AG04449 (cell line): ENCODE results near the gene STK11.

Source experiments
- CTCF ChIA-PET: fragments of 350-600 bp; formaldehyde crosslinking; extraction: SDS; loops from one replicate; lab custom pipeline; 2021; ENCODE audit warnings: antibody characterized with exemption; lab: Yijun Ruan, JAX
- POLR2A ChIA-PET: fragments of 400-600, 350-600 bp; formaldehyde crosslinking; extraction: SDS; loops from one replicate; lab custom pipeline; 2020; ENCODE audit warnings: antibody characterized with exemption, inconsistent platforms; lab: Yijun Ruan, JAX
- DNase-seq: peaks from one replicate; pipeline ENCODE4 v3.0.0-alpha.2; 2010; ENCODE audit warnings: low read depth, low spot score
- H3K4me3 ChIP-seq: 2 replicates; pipeline ENCODE4 v1.5.1; 2011; ENCODE audit warnings: low read depth, mild to moderate bottlenecking, control low read depth, low read length
- CTCF ChIP-seq: IDR thresholded peaks from one replicate; pipeline ENCODE4 v1.5.1; 2011; ENCODE audit warnings: mild to moderate bottlenecking, moderate library complexity, low read length, control low read depth, inconsistent platforms; ENCODE audit not compliant: insufficient read depth; ENCODE audit errors: missing control alignments

Gene STK11

GRCh38 chr19:1159864-1160595 is 45.5 kb upstream of the STK11 start:
- no peak for TF ChIP-seq CTCF
- ChIA-PET POLR2A (no interaction called here), CTCF (no interaction called here)
- DNase-seq, result no peak
- no peak overlapping the region for H3K4me3 ChIP-seq

- ChIA-PET POLR2A (no interaction called here), CTCF (no interaction called here)
- TF ChIP-seq CTCF, result no peak
- DNase-seq, result no peak
- H3K4me3 ChIP-seq, result no peak overlapping the region
These were observed 43.9 kb upstream of the STK11 start for GRCh38 chr19:1161716-1162115.

GRCh38 chr19:1162404-1163282 is 42.9 kb upstream of the STK11 start:
- no peak overlapping the region for H3K4me3 ChIP-seq
- DNase-seq, result no peak
- TF ChIP-seq CTCF, result no peak
- CTCF ChIA-PET, result no interaction called here
- POLR2A ChIA-PET, result no interaction called here

GRCh38 chr19:1163283-1163933 is 42.2 kb upstream of the STK11 start:
- DNase-seq, result no peak
- no peak overlapping the region for H3K4me3 ChIP-seq
- TF ChIP-seq CTCF, result no peak
- ChIA-PET CTCF (no interaction called here), POLR2A (no interaction called here)

GRCh38 chr19:1163934-1164683 is 41.5 kb upstream of the STK11 start:
- no peak for TF ChIP-seq CTCF
- CTCF ChIA-PET, result no interaction called here
- no peak for DNase-seq
- H3K4me3 ChIP-seq, result no peak overlapping the region
- POLR2A ChIA-PET, result no interaction called here
